Stomach smooth muscle (tissue), 2 donors: ENCODE data around the gene CXorf38.
"Not testable (repeated sequence)": the region's sequence is repeated elsewhere in the genome, so short reads cannot be mapped to it uniquely, and the experiment has no call there.

Experiments used
- H3K27ac ChIP-seq: one replicate; pipeline ENCODE4 v1.7.0; 2013; ENCODE audit warnings: mild to moderate bottlenecking, low read length, inconsistent platforms
- H3K27me3 ChIP-seq, 2 donors: one replicate each; pipeline ENCODE4 v1.7.0; 2013; ENCODE audit warnings: low read length in 2 of 2; ENCODE audit not compliant: insufficient read depth in 2 of 2, control insufficient read depth in 1 of 2
- H3K36me3 ChIP-seq, 2 donors: one replicate each; pipeline ENCODE4 v1.7.0; 2013; ENCODE audit warnings: low read length in 2 of 2; ENCODE audit not compliant: control insufficient read depth in 2 of 2, insufficient read depth in 2 of 2
- H3K4me1 ChIP-seq: one replicate; pipeline ENCODE4 v1.7.0; 2013; ENCODE audit warnings: low read length; ENCODE audit not compliant: control insufficient read depth, insufficient read depth
- H3K4me3 ChIP-seq, 2 donors: one replicate each; pipeline ENCODE4 v1.7.0; 2013; ENCODE audit warnings: low read length in 2 of 2
- H3K9ac ChIP-seq, 2 donors: one replicate each; pipeline ENCODE4 v1.7.0; 2013; ENCODE audit warnings: low read length in 2 of 2, mild to moderate bottlenecking in 1 of 2
- H3K9me3 ChIP-seq, 2 donors: one replicate each; pipeline ENCODE4 v1.7.0; 2013; ENCODE audit warnings: low read length in 2 of 2; ENCODE audit not compliant: control insufficient read depth in 2 of 2
- donor health status: healthy.
- donor health status: Pancreatic carcinoma.

The CXorf38 gene

GRCh38 chrX:40587623-40588022 is 59.7 kb downstream of the CXorf38 start:
- H3K9ac ChIP-seq, H3K9me3 ChIP-seq, H3K4me3 ChIP-seq, H3K36me3 ChIP-seq, H3K27ac ChIP-seq, H3K4me1 ChIP-seq: not testable (repeated sequence)
- peaks cover 0 to 11% of the 10 kb centered on the region in 2 donors for H3K27me3 ChIP-seq

- Histone ChIP-seq H3K4me3 (no peak overlapping the region), H3K27me3 (peaks cover 0 to 13% of the 10 kb centered on the region in 2 donors)
Measured at GRCh38 chrX:40582811-40583210, 64.5 kb downstream of the CXorf38 start.

GRCh38 chrX:40582178-40582577 is 65.2 kb downstream of the CXorf38 start:
- not testable (repeated sequence) for H3K9me3 ChIP-seq, H3K9ac ChIP-seq

More at GRCh38 chrX:40582811-40583210, 64.5 kb downstream of the CXorf38 start:
- H3K27ac ChIP-seq, result no peak overlapping the region
- no peaks in the 10 kb centered on the region for H3K36me3 ChIP-seq
- peaks cover 6% of the 10 kb centered on the region for H3K4me1 ChIP-seq
- H3K9ac ChIP-seq, result no peak overlapping the region
- no peaks in the 10 kb centered on the region for H3K9me3 ChIP-seq

GRCh38 chrX:40581336-40581920 is 65.9 kb downstream of the CXorf38 start:
- Histone ChIP-seq H3K36me3 (no peaks in the 10 kb centered on the region), H3K27ac (peak overlapping the region; percentile 71), H3K9ac (peak overlapping the region; percentile 58 to 73), H3K4me1 (peaks cover 6% of the 10 kb centered on the region), H3K27me3 (peaks cover 0 to 13% of the 10 kb centered on the region in 2 donors), H3K9me3 (no peaks in the 10 kb centered on the region), H3K4me3 (peak overlapping the region; percentile 75 to 85)

More at GRCh38 chrX:40582178-40582577, 65.2 kb downstream of the CXorf38 start:
- H3K4me1 ChIP-seq, H3K27ac ChIP-seq, H3K36me3 ChIP-seq: not testable (repeated sequence)
- Histone ChIP-seq H3K27me3 (peaks cover 0 to 13% of the 10 kb centered on the region in 2 donors), H3K4me3 (peak overlapping the region in 1 of 2 donors; percentile 85)

GRCh38 chrX:40580537-40581335 is 66.6 kb downstream of the CXorf38 start, which contains the start of gene ATP6AP2:
Gene ATP6AP2, plus strand, starts transcription at chrX:40580970. Its CDS starts 96 bp downstream, at chrX:40581066.
- peak within 1 kb of the TSS; percentile 73 to 84 for H3K9ac ChIP-seq
- peaks cover 0 to 11% of the 10 kb centered on the region in 2 donors for H3K27me3 ChIP-seq
- H3K36me3 ChIP-seq, result no peaks in the 10 kb centered on the region
- peaks cover 6% of the 10 kb centered on the region for H3K4me1 ChIP-seq
- peak within 1 kb of the TSS; percentile 75 to 85 for H3K4me3 ChIP-seq
- H3K9me3 ChIP-seq, result no peaks in the 10 kb centered on the region
- H3K27ac ChIP-seq, result peak within 1 kb of the TSS; percentile 71

- peak overlapping the region; percentile 75 to 85 for H3K4me3 ChIP-seq
- H3K27me3 ChIP-seq, result peaks cover 0 to 13% of the 10 kb centered on the region in 2 donors
- H3K4me1 ChIP-seq, result peaks cover 6% of the 10 kb centered on the region
- no peaks in the 10 kb centered on the region for H3K36me3 ChIP-seq
- H3K9me3 ChIP-seq, result no peaks in the 10 kb centered on the region
- H3K27ac ChIP-seq, result peak overlapping the region; percentile 71
- peak overlapping the region; percentile 73 to 84 for H3K9ac ChIP-seq
Measured at GRCh38 chrX:40579900-40580536, 67.3 kb downstream of the CXorf38 start.

GRCh38 chrX:40579141-40579540 is 68.2 kb downstream of the CXorf38 start:
- Histone ChIP-seq H3K4me3 (no peak overlapping the region), H3K9me3 (no peaks in the 10 kb centered on the region), H3K27ac (no peak overlapping the region), H3K27me3 (peaks cover 0 to 13% of the 10 kb centered on the region in 2 donors), H3K9ac (no peak overlapping the region), H3K4me1 (peaks cover 6% of the 10 kb centered on the region), H3K36me3 (no peaks in the 10 kb centered on the region)

GRCh38 chrX:40578039-40578695 is 69.2 kb downstream of the CXorf38 start:
- peaks cover 6% of the 10 kb centered on the region for H3K4me1 ChIP-seq
- no peak overlapping the region for H3K4me3 ChIP-seq
- H3K9ac ChIP-seq, result no peak overlapping the region
- H3K36me3 ChIP-seq, result no peaks in the 10 kb centered on the region
- peaks cover 0 to 11% of the 10 kb centered on the region in 2 donors for H3K27me3 ChIP-seq
- H3K27ac ChIP-seq, result no peak overlapping the region
- H3K9me3 ChIP-seq, result no peaks in the 10 kb centered on the region
